Measurements from ENCODE around the gene HSPB2. TPM values are rescaled to one million over a fixed set of nuclear protein-coding genes. Genes with fewer than 3 reads are reported as not detected.
A peak's percentile ranks its signal among the peaks of the same experiment; 100 is the strongest.
"Not testable (repeated sequence)": the region's sequence is repeated elsewhere in the genome, so short reads cannot be mapped to it uniquely, and the experiment has no call there.

Gene HSPB2
- 0.10 TPM in 1 of 2 replicates, not detected in the other for total RNA-seq

GRCh38 chr11:111912535-111912934 lies at the start of gene HSPB2:
Gene HSPB2, plus strand, starts transcription at chr11:111912734. Its CDS starts 96 bp downstream, at chr11:111912830.
- no peak for DNase-seq (ENCODE audit: extremely low read depth, low read depth, low spot score)

GRCh38 chr11:111870113-111870512 lies 42.4 kb upstream of the HSPB2 start:
- DNase-seq (ENCODE audit: extremely low read depth, low read depth, low spot score), result no peak

- DNase-seq (ENCODE audit: extremely low read depth, low read depth, low spot score), result no peak
Observed at GRCh38 chr11:111870522-111870885, 42.0 kb upstream of the HSPB2 start.

GRCh38 chr11:111870886-111871692 lies 41.4 kb upstream of the HSPB2 start, which contains the start of gene ALG9:
Gene ALG9, minus strand, starts transcription at chr11:111871581. Its CDS starts 99 bp downstream, at chr11:111871482.
- DNase-seq (ENCODE audit: extremely low read depth, low read depth, low spot score), result no peak

GRCh38 chr11:111871693-111872161 lies 40.8 kb upstream of the HSPB2 start:
- no peak for DNase-seq (ENCODE audit: extremely low read depth, low read depth, low spot score)

- peak; percentile 9 for DNase-seq (ENCODE audit: extremely low read depth, low read depth, low spot score)
Observed at GRCh38 chr11:111878385-111878848, 34.1 kb upstream of the HSPB2 start.

GRCh38 chr11:111878849-111879636 lies 33.5 kb upstream of the HSPB2 start, which contains the start of the genes CFAP68 and FDXACB1:
Gene CFAP68, plus strand, starts transcription at chr11:111879541. Its CDS starts 20 bp downstream, at chr11:111879561.
Gene FDXACB1, minus strand, starts transcription at chr11:111879165. Its CDS starts 33 bp downstream, at chr11:111879132.
- DNase-seq (ENCODE audit: extremely low read depth, low read depth, low spot score), result peak; percentile 80

GRCh38 chr11:111879637-111879960 lies 32.9 kb upstream of the HSPB2 start:
- DNase-seq (ENCODE audit: extremely low read depth, low read depth, low spot score), result no peak

GRCh38 chr11:111882202-111882601 lies 30.3 kb upstream of the HSPB2 start:
- DNase-seq (ENCODE audit: extremely low read depth, low read depth, low spot score), result no peak

GRCh38 chr11:111885053-111885452 lies 27.5 kb upstream of the HSPB2 start:
- DNase-seq (ENCODE audit: extremely low read depth, low read depth, low spot score), result not testable (repeated sequence)

- no peak for DNase-seq (ENCODE audit: extremely low read depth, low read depth, low spot score)
Observed at GRCh38 chr11:111886032-111886431, 26.5 kb upstream of the HSPB2 start.

GRCh38 chr11:111886844-111887243 lies 25.7 kb upstream of the HSPB2 start:
- DNase-seq (ENCODE audit: extremely low read depth, low read depth, low spot score), result no peak

GRCh38 chr11:111905411-111905810 lies 7.1 kb upstream of the HSPB2 start:
- no peak for DNase-seq (ENCODE audit: extremely low read depth, low read depth, low spot score)

- no peak for DNase-seq (ENCODE audit: extremely low read depth, low read depth, low spot score)
Observed at GRCh38 chr11:111906680-111907079, 5.9 kb upstream of the HSPB2 start.

- no peak for DNase-seq (ENCODE audit: extremely low read depth, low read depth, low spot score)
Observed at GRCh38 chr11:111908639-111909305, 3.8 kb upstream of the HSPB2 start.

GRCh38 chr11:111909378-111909777 lies 3.2 kb upstream of the HSPB2 start:
- no peak for DNase-seq (ENCODE audit: extremely low read depth, low read depth, low spot score)

GRCh38 chr11:111910676-111911562 lies 1.6 kb upstream of the HSPB2 start:
- DNase-seq (ENCODE audit: extremely low read depth, low read depth, low spot score), result no peak

- DNase-seq (ENCODE audit: extremely low read depth, low read depth, low spot score), result no peak
Observed at GRCh38 chr11:111911563-111912401, 752 bp upstream of the HSPB2 start, which contains the start of gene CRYAB. Gene CRYAB, minus strand, starts transcription at chr11:111911770. Its CDS starts 46 bp downstream, at chr11:111911724.

Data from glomerular endothelial cell (primary cell).